Stimulated activated CD4-positive, alpha-beta T cell treated with anti-CD3 and anti-CD28 coated beads, TNF-alpha, amount 100 ng/mL, for 4 hours (primary cell): ENCODE measurements around the gene PCBD1.

Experiments used
- DNase-seq, 3 experiments: peaks; one replicate each; pipeline ENCODE4 v3.0.0-alpha.2; 2020; ENCODE audit warnings: low read depth in 3 of 3

PCBD1 gene

DNA sequence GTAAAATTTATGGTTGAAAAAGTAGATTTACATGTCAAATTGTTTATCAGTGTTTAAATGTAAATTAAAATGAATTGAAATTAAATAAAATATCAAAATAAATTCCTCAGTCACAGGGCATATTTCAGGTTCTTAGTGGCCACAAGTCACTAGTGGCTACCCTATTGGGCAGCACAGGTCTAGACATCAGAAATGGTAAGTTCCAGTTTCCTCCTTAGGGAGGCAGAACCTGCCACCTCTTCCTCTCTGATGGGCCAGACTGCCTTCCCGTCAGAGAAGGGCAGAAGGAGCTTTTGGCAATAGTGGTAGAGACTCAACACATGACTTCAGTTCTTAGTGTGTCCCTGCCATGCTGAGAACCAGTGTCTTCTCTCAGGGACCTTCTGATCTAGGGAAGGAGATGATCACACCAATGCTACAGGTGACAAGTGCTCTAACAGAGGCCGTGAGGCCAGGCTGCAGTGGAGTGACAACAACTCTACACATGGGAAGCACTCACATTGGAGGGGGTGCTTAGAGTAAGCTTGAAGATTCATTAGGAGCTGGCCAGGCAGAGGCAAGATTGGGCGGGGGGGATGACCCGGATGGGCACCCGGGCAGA is 14.4 kb upstream of the PCBD1 start:
- DNase-seq: no peak

DNA sequence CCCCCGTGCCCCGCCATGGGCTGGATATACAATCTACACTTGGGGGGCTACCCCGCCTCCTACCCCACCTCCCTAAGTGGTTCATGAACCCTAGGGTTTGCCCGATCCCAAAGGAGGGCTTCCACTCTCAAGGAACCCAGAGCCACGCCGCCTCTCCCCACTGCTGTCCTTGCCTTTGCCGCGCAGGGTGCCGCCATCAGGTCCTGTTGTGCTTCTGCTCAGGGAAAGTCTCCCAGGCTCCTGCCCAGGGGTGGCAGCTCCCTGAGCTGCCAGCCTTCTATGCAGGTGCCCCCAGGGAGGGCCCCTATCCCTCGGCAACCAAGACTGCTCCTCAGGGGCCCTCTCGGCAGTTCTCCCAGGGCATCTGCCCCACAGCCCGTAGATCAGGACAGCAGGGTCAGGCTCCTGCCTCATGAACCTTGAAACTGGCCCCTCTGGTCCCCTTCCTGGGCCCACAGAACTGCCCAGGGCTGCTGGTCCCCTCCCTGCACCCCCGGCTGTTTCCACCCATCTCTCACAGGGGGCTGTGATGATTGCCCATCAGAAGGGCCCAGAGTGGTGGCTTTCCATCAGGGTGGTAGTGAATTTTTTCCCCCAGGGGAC is 13.0 kb upstream of the PCBD1 start:
- no peak for DNase-seq

DNA sequence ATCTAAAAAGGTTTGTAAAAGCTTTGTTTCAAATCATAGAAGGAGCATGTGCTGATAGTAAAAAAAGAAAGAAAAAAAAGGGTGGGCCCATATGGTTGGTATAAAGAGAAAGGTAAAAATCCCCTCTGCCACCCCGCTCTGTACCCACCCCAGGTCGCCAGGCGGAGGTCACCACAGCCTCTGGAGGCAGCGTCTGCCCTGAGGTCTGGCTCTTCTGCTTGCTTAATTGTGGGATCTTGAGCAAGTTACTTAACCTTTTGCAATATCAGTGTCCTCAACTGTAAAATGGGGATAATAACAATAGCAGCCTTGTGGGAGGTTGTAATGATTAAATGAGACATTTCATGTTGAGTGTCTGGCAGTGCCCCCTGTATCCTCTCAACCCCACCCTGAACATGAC is 10.7 kb upstream of the PCBD1 start:
- no peak for DNase-seq

DNA sequence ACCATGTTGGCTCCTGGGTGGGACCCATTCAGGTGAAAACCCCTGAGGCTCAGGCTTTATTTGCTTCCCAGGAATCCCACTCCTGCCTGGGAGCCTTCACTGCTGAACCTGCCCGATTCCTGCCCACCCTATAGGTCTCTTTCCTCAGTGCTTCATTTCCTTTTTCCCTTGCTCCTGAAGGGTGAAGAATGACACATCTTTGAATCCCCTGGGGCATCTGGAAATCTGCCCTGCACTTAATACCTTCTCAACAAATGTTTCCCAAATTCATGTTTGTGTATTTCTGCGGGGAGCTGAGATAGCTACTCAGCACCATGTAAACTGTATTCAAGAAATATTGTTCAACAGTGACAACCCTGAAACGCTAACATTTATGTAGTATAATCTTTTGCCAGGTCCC is 10.3 kb upstream of the PCBD1 start:
- no peak for DNase-seq

DNA sequence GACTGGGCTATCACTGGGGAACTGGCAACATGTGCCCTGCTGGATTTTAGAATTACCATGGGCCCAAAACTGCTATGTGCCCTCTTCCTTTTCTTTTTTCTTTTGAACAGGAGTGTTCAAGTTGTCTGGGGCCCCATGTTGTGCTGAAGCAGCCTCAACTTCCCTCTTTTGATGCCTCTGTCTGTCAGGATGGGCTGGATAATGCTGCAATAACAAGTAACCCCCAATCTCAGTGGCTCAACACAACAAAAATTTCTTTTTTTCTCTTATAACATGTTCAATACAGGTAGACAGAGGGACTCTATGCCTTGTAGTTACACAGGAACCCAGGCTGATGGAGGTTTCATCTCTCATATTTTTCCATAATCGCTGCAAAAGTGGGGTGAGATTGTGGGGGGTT is 8.2 kb upstream of the PCBD1 start:
- no peak for DNase-seq

DNA sequence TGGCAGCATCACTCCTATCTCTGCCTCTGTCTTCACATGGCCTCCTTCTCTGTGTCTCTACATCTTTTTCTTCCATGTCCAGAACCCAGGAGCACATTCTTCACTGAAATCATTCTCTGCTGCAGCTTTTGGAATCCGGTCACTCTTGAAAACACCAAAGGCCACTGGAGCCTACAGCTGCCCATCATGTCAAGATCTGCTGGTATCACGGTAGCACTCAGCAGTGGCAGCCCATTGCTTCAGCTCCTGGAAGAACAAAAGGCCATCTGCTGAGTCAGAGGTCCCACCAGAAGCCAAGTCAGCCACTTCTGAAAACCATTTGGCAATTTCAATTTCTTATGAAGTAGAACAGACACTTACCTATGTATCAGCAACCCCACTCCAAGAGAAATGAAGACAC is 6.1 kb upstream of the PCBD1 start:
- no peak for DNase-seq

DNA sequence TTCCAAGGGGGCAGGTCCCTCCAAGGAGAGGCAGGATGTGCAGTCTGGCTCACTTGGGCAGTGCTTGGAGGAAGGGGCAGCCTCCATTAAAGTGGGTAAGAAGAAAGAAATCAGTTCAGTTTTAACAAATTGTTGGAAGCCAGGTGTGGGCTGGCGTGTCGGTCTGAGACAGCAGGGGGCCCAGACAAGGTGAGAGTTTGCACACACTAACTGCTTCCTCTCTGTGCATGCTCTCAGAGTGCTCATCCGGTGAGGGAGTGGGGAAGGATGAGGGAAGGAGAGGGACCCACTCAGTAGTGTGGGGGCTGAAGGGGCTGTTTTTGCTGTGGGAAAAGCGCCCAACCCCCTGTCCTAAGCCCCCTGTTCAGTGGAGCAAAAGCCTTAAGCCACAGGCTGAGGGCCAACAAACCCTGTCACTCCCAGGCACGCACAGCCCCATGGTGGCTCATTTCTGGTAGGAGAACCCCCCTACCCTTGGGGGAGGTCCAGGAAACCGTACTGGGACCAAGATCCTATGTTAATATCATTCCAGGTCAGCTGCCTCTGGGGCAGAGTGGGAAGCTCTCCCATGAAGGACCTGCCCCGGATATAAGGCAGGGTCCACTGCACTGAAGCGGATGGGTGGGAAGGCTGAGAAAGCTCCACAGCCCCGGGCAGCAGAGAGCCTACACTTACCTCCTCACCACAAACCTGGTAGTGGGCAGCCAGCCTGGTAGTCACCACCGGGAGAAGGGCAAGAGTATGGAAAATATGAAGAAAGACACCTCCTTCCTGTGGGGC is 5.1 kb upstream of the PCBD1 start:
- no peak for DNase-seq

DNA sequence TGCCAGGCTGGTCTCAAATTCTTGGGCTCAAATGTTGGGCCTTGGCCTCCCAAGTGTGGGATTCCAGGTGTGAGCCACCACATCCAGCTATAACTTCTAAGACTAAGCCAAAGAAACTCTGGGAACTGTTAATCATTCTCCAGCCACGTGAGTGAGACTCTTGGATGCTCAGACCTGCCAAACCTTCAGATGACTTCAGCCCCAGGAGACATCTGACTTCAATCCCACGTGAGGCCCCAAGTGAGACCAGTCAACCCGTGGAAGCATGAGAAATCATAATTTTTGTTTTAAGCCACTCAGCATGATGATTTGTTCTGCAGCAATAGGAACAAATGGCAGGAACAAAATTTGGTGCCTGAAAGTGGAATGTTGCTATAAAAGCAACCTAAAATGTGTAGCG is 4.3 kb upstream of the PCBD1 start:
- DNase-seq: no peak

DNA sequence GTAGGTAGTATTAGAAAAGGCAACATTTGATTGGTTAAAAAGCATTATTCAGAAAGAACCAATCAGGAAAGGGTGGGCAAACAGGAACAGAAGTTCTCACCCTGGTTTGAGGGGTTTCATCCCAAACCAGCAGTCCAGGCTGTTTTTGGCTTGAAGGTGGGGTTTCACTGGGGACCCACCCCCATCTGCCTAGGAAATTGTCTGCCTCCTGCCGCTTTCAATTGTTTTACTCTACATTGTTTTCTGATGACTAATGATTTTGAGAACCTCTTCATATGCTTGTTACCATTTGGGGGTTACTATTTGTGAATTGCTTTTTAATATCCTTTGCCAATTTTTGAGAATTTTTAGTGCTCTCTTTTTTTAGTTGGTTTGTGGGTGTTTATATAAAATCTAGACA is 3.3 kb upstream of the PCBD1 start:
- no peak for DNase-seq

DNA sequence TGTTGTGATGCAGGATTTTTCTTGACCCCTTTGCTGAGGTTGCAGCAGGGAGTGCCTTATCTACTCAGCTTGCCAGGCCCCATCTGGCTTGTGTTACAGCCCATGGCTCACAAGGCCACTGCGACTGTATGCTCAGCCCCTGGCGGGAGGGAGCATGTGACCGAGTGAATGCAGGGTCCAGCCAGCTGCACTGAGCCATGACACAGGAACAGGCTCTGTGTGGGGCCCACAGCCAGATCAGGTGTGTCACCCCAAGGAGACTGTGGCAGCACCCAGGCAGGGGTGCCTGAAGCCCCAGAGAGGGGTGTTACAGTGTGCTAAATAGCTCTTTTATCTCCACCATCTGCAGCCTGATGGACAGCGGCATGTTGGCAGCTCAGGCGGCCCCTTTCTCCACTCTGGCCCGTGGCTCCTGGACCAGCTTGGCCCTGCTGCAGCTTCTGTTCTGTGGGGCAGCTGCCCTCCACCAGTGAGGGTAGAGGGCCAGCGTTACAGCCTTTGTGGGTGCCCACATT is 2.6 kb upstream of the PCBD1 start:
- DNase-seq: no peak

DNA sequence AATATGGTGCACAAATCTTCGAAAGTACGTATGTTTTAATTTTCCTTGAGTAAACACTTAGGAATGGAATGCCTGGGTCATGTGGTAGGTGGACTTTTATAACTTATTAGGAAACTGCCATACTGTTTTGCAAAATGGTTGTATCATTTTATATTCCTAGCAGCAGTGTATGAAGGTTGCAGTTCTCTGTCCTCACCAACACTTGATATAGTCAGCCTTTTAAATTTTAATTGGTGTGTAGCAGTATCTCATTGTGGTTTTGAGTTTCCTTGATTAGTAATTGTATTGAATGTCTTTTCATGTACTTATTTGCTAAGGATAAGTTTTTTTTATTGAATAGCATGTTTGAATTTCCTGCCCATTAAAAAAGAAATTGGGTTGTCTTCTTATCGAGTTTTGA is 926 bp upstream of the PCBD1 start:
- no peak for DNase-seq

DNA sequence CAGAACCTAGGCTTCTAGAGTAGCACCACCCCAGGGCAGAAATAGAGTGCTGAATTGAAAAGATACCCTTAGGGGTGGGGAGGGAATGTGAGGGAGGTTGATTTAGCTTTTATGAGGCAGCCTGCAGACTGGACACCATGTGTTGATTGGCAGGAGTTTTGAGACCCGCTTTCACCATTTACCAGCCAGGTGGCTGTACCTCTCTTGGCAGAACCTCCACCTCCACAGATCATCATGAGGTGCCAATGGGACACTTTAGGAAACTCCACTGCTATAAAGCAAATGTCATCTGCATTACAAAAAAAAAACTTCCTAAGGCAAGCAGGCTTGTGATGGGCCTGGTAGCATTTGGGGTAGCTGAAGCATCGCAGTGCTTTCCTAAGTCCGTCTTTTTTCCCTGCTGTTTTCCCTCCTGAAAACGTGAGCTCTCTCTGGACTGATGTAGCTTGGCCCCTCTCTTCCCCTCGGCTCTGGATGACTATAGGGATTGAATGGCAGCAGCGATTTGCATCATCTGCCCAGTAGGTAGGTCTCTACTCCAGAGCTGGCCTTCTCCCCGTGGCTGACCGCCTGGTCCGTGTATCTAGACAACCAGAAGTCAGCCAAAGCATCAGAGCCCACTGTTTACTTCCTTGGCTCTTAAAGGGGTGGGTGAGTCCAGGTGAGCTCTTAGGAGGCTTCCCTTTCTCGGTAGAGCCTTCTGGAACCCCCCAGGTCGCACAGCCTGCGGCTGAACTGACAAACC is 1.3 kb downstream of the PCBD1 start:
- no peak for DNase-seq

DNA sequence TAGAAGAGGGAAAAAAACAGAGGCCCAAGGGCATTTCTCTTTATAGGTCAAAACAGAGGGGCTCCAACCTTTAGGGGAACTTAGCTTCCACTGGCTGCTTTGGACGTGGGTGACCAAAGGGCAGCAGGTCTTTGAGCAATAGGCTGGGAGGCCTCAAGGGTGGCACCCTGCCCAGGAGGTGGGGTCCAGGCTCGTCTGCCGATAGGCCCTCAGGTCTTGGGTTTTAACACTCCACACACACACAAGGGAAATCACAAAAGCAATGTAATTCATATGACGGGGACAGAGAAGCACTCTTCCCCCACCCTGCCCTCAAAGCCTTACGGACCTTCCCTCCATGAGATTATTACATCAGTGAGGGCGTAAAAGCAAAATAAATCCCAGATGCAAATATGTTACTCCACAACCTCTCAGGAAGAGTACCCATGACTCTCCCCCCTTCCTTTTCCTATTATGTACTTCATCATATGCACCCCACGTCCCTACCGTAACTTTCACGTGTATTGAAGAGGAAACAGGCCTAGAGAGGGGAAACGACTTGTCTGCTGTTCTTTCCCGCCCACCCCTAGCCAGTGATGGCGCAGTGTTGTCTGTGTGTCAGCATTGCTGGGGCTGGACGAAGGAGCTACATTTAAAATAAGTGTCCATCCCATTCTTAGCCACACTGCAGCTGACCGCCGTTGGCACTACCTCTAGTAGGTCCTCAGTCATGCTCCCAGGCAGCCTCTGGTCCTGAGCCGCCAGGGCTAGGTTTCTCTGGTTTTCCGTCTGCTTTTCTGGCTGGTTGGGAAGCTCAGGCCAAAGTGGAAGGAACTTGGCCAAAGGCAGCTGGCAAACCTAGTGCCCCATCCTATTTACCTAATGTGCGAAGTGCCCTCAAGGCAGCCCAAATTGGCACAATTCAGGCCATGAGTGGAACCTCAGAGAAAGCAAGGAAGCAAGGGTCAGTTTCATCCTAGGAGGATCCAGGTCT is 2.1 kb downstream of the PCBD1 start:
- no peak for DNase-seq

DNA sequence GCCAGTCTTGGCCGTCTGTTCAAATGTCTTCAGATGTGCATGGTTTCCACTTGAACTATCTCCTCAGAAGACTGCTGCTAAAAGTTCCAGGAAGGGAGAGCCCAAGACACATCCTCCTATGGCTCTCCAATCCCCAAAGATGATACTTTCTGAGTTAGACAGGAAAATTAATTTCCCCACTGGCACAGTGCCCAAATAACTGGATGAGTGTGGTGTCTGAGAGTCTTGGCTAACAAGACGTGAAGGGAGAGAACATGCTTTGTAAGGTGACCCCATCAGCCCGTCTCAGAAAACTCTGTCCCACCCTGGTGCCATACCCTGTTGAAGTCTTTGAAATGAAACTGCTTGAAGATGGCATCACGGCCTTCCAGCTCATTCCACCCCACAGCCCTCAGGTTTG is 2.9 kb downstream of the PCBD1 start:
- no peak for DNase-seq

DNA sequence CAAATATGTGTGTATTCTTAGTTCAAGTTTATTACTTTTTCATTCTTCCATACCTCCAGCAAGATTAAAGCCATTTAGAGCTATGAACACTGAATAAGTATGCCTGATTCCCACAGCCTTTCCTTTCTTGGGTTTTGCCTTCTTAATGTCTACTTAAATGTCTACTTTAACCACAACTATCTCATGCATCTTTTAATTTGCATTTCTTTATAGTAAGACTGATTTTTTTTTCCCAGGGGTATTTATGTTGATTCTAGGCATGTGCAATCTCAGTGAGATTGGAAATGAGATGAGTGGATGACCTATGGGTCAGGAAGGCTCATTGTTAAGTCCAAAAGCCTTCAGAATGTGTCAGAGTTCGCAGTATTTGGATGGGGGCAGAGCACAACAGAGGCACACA is 3.6 kb downstream of the PCBD1 start:
- DNase-seq: no peak

DNA sequence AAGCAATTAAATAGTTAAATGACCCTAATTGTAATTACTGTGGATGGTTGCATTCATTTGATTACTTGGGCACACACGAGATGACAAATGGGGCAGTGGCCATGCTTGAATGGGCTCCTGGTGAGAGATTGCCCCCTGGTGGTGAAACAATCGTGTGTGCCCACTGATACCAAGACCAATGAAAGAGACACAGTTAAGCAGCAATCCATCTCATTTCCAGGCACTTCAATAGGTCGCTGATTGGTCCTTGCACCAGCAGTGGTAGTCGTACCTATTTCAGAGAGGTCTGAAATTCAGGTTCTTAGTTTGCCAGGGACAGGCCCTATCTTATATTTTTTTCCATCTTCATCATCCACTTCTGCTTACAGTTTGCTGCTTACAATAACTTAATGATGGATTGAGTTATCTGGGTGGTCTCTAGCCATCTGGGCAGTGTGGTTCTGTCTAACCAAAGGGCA is 8.3 kb downstream of the PCBD1 start:
- DNase-seq: peak; percentile 44 to 68 (median 49)

DNA sequence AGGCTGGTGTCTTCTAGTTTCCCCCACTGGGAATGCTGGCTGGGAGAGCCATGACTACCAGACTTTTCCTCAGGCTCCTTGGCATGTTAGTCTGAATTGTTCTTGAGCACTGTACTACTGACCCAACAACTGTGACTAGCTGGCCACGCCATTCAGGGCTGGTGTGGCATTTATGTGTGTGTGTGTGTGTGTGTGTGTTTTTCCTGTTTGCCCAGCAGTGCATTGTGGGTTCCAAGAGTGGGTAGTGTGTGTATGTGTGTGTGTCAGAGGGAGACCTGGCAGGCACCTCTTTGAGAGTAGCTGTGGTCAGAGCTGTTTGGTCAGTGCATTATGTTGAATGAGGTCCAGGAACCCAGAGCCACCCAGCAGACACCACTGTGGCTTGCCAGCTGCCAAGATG is 9.2 kb downstream of the PCBD1 start:
- no peak for DNase-seq

DNA sequence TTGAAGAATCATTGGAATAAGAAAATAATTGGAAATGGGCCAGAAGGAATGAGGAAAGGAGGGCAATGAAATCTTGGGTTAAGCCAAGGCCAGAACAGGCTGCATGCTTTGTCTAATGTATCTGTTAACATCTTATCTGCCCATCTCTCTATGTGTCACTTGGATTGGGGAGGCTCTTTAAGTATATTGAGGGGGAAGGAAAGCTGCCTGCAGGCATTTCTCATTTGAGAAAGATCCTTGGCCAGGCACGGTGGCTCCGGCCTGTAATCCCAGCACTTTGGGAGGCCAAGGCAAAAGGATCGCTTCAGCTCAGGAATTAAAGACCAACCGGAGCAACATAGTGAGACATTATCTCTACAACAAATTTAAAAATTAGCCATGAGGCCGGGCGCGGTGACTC is 14.3 kb downstream of the PCBD1 start:
- DNase-seq: no peak

DNA sequence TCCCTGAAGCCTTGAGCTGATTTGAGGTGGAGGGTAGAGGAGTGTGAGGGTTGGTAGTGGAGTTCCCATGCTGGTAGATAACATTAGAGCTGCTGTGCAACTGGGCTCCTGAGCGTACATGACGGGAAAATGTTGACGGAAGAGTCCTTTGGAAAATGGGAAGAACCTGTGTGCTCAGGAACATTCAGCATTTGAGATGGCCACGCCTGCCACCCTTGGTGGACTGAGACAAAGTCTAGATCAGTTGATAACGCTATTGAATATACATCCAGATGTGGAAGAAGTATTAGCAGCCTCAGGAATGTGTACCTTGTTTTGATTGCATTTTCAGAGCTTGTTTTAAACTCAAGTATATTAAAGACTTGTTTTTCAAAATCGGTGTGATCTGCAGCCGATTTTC is 16.1 kb downstream of the PCBD1 start:
- no peak for DNase-seq

DNA sequence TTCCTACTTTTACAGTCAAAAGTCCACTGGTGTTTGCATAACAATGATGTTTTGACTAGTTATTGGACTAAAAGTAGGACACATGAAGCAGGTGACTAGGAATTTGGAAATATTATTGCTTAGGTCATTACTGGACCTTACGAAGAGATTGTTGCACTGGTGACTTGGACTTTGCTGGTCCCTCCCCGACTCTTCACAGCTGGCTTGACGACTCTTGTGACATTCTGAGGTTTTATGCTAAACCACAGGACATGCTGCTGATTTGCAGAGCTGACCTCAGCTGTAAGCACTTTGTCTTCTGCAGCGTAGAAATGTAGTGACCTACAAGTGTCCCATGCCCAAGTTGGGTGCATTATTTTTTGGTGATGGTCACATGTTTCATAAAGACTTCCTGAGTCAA is 21.9 kb downstream of the PCBD1 start:
- DNase-seq: no peak

DNA sequence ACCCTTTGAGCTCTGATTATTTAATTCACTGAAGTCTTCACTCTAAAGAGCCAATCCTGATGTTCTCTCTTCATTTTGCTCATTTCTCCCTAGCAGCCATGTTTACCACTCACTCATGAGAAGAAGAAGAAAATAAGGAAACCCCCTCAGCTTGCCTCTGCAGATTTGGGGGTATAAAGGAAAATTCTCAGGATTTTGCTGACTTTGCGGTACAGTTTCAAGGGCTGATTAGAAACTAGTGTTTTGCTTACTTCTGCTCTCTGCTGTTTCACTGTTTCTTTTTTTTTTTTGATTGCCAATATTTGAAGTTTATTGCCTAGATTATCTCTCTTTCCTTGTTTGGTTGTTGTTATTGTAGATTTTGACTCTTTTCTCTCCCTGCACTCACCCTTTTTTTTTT is 23.4 kb downstream of the PCBD1 start:
- no peak for DNase-seq
